Measurements from ENCODE around the gene ANGEL1. TPM values are rescaled to one million over a fixed set of nuclear protein-coding genes. Genes with fewer than 3 reads are reported as not detected.

Gene ANGEL1
- total RNA-seq, 1 experiment from 2014 or later = 23.0 TPM

GRCh38 chr14:76767681-76768656 is 44.7 kb downstream of the ANGEL1 start:
- no peaks in the 10 kb centered on the region for H3K4me1 Mint-ChIP-seq (ENCODE audit: low read depth, unreplicated experiment)
- no TSS peak for BruUV-seq (replicated peaks)
- H3K27me3 ChIP-seq (replicated peaks; ENCODE audit: control insufficient read depth, insufficient read depth, low read length) = peaks cover 2% of the 10 kb centered on the region
- intact Hi-C loops (cut with micrococcal nuclease; ENCODE audit: unreplicated experiment) = no loop called here
- H3K36me3 ChIP-seq (ENCODE audit: control insufficient read depth, insufficient read depth, low read length) = no peaks in the 10 kb centered on the region
- H3K9me3 ChIP-seq = no peaks in the 10 kb centered on the region
- H3K27me3 Mint-ChIP-seq (ENCODE audit: insufficient read depth, unreplicated experiment) = peaks cover 12% of the 10 kb centered on the region
- no peaks in the 10 kb centered on the region for H3K4me1 ChIP-seq
- no peak overlapping the region for H3K4me3 Mint-ChIP-seq (ENCODE audit: unreplicated experiment)
- H3K27ac Mint-ChIP-seq (ENCODE audit: unreplicated experiment) = no peak overlapping the region
- no peaks in the 10 kb centered on the region for H3K9me3 Mint-ChIP-seq (ENCODE audit: unreplicated experiment)
- DNase-seq = no peak
- H3K4me3 ChIP-seq (ENCODE audit: low read depth, low read length) = no peak overlapping the region
- TF ChIP-seq, protein P1, sequence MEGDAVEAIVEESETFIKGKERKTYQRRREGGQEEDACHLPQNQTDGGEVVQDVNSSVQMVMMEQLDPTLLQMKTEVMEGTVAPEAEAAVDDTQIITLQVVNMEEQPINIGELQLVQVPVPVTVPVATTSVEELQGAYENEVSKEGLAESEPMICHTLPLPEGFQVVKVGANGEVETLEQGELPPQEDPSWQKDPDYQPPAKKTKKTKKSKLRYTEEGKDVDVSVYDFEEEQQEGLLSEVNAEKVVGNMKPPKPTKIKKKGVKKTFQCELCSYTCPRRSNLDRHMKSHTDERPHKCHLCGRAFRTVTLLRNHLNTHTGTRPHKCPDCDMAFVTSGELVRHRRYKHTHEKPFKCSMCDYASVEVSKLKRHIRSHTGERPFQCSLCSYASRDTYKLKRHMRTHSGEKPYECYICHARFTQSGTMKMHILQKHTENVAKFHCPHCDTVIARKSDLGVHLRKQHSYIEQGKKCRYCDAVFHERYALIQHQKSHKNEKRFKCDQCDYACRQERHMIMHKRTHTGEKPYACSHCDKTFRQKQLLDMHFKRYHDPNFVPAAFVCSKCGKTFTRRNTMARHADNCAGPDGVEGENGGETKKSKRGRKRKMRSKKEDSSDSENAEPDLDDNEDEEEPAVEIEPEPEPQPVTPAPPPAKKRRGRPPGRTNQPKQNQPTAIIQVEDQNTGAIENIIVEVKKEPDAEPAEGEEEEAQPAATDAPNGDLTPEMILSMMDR (IDR thresholded peaks at IDR 0.05; ENCODE audit: insufficient read depth in 1 of 2, low read depth in 1 of 2, low read length in 1 of 2, severe bottlenecking in 1 of 2, unreplicated experiment in 1 of 2) = no peak
- no peaks in the 10 kb centered on the region for H3K36me3 Mint-ChIP-seq (ENCODE audit: insufficient read depth, unreplicated experiment)
- CTCF ChIA-PET = no interaction called here
- POLR2A ChIA-PET = no interaction called here

GRCh38 chr14:76765461-76765931 is 47.2 kb downstream of the ANGEL1 start:
- Mint-ChIP-seq H3K36me3 (ENCODE audit: insufficient read depth, unreplicated experiment) (no peaks in the 10 kb centered on the region), H3K27me3 (ENCODE audit: insufficient read depth, unreplicated experiment) (peaks cover 24% of the 10 kb centered on the region), H3K9me3 (ENCODE audit: unreplicated experiment) (no peaks in the 10 kb centered on the region), H3K27ac (ENCODE audit: unreplicated experiment) (no peak overlapping the region), H3K4me1 (ENCODE audit: low read depth, unreplicated experiment) (no peaks in the 10 kb centered on the region), H3K4me3 (ENCODE audit: unreplicated experiment) (no peak overlapping the region)
- TF ChIP-seq, protein P1 (IDR thresholded peaks at IDR 0.05; ENCODE audit: insufficient read depth in 1 of 2, low read depth in 1 of 2, low read length in 1 of 2, severe bottlenecking in 1 of 2, unreplicated experiment in 1 of 2) = no peak
- ChIA-PET POLR2A (no interaction called here), CTCF (no interaction called here)
- intact Hi-C loops (cut with micrococcal nuclease; ENCODE audit: unreplicated experiment) = no loop called here
- BruUV-seq (replicated peaks) = no TSS peak
- Histone ChIP-seq H3K9me3 (no peaks in the 10 kb centered on the region), H3K4me1 (peaks cover 10% of the 10 kb centered on the region; the same call in 1 of the 2 replicates), H3K27me3 (replicated peaks; ENCODE audit: control insufficient read depth, insufficient read depth, low read length) (peaks cover 7% of the 10 kb centered on the region), H3K36me3 (ENCODE audit: control insufficient read depth, insufficient read depth, low read length) (no peaks in the 10 kb centered on the region), H3K4me3 (ENCODE audit: low read depth, low read length) (no peak overlapping the region)
- DNase-seq = no peak

DNA sequence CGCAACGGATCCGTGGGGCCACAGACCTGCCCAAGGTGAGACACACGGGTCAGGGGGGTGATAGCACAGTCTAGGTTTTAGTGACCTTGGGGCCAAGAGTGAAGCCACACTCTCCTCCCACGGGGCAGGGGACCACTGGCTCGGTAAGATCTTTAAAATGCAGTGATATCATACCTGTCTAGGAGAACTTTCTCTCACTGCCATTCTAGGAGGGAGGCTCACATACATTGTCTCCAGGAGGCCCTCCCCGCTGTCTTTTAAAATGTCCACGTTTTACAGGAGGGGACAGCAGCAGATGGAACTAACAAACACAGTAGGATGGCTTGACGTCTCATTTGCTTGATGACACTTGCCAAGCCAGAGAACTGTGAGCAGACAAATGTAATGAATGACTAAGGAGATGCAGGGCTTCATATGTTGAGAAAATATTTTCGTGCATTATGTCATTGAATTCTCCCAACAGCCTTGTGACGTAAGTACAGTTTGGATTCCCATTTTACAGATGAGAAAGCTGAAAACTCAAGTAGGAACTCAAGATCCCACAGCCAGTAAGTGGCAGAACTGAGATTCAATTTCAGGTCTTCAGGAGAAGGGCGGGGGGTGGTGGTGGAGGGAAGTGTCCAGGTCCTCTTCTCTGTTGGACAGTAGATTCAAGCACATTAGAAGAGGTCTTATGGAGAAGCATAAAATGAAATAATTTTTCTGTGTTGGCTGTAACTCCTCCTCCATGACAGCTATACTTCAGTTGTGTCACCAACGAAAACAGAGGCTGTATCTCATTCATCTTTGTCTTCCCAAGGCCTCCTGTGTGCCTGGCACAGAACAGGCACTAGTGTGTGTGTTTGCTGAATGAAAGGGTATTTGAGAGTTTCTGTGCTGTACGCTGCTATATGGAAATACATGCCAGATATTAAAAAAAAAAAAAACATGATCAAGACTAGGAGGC is 49.3 kb downstream of the ANGEL1 start:
- no peaks in the 10 kb centered on the region for H3K9me3 Mint-ChIP-seq (ENCODE audit: unreplicated experiment)
- Histone ChIP-seq H3K4me1 (peaks cover 10% of the 10 kb centered on the region; the same call in 1 of the 2 replicates), H3K27me3 (replicated peaks; ENCODE audit: control insufficient read depth, insufficient read depth, low read length) (peaks cover 7% of the 10 kb centered on the region), H3K36me3 (ENCODE audit: control insufficient read depth, insufficient read depth, low read length) (no peaks in the 10 kb centered on the region), H3K9me3 (no peaks in the 10 kb centered on the region), H3K4me3 (ENCODE audit: low read depth, low read length) (no peak overlapping the region)
- ChIA-PET POLR2A (no interaction called here), CTCF (no interaction called here)
- no peaks in the 10 kb centered on the region for H3K36me3 Mint-ChIP-seq (ENCODE audit: insufficient read depth, unreplicated experiment)
- H3K27ac Mint-ChIP-seq (ENCODE audit: unreplicated experiment) = no peak overlapping the region
- H3K27me3 Mint-ChIP-seq (ENCODE audit: insufficient read depth, unreplicated experiment) = peaks cover 30% of the 10 kb centered on the region
- BruUV-seq (replicated peaks) = no TSS peak
- H3K4me1 Mint-ChIP-seq (ENCODE audit: low read depth, unreplicated experiment) = no peaks in the 10 kb centered on the region
- H3K4me3 Mint-ChIP-seq (ENCODE audit: unreplicated experiment) = no peak overlapping the region
- no peak for DNase-seq
- TF ChIP-seq, protein P1 (IDR thresholded peaks at IDR 0.05; ENCODE audit: insufficient read depth in 1 of 2, low read depth in 1 of 2, low read length in 1 of 2, severe bottlenecking in 1 of 2, unreplicated experiment in 1 of 2) = no peak
- intact Hi-C loops (cut with micrococcal nuclease; ENCODE audit: unreplicated experiment) = no loop called here

Data from Caco-2 (cell line).